Measurements from ENCODE around the gene INPP4B. TPM values are rescaled to one million over a fixed set of nuclear protein-coding genes. Genes with fewer than 3 reads are reported as not detected.

INPP4B gene
- total and polyA plus RNA-seq, 2 experiments from 2014 or later = 20.3 to 27.5 TPM

- Histone ChIP-seq H3K9ac (no peak overlapping the region), H3F3A (ENCODE audit: insufficient read depth) (no peaks in the 10 kb centered on the region), H3K9me2 (ENCODE audit: insufficient read depth) (no peaks in the 10 kb centered on the region), H3K4me2 (ENCODE audit: unreplicated experiment) (no peak overlapping the region), H3K9me3 (ENCODE audit: low read depth) (no peaks in the 10 kb centered on the region), H3K36me3 (ENCODE audit: low read depth) (no peaks in the 10 kb centered on the region), H3K4me3 (no peak overlapping the region), H3K27me3 (replicated peaks; ENCODE audit: insufficient read depth) (no peaks in the 10 kb centered on the region), H3K4me1 (ENCODE audit: insufficient read depth) (no peaks in the 10 kb centered on the region), H2AFZ (no peak overlapping the region), H4K20me1 (ENCODE audit: insufficient read depth) (no peaks in the 10 kb centered on the region), H3K79me2 (ENCODE audit: insufficient read depth) (no peaks in the 10 kb centered on the region), H3K27ac (no peak overlapping the region)
- 67 to 69% methylated on average over 5 of the region's 5 CpGs for WGBS, 2 experiments (ENCODE audit: low coverage in 1 of 2, low lambda C conversion rate in 2 of 2, missing lambda C conversion rate in 2 of 2)
- TF ChIP-seq EZH2 (IDR thresholded peaks at IDR 0.05; ENCODE audit: insufficient read depth, poor library complexity, severe bottlenecking) = no peak
- TF ChIP-seq EZH2phosphoT487 (IDR thresholded peaks at IDR 0.05; ENCODE audit: insufficient read depth, low read depth) = no peak
- no peak for DNase-seq
- in situ Hi-C loops (cut with MboI) = no loop called here
Observed at GRCh38 chr4:142882159-142882558, 36.1 kb upstream of the INPP4B start.

- Histone ChIP-seq H3K4me3 (no peak overlapping the region), H3K27ac (no peak overlapping the region), H3F3A (ENCODE audit: insufficient read depth) (no peaks in the 10 kb centered on the region), H4K20me1 (ENCODE audit: insufficient read depth) (no peaks in the 10 kb centered on the region), H3K4me2 (ENCODE audit: unreplicated experiment) (no peak overlapping the region), H3K79me2 (ENCODE audit: insufficient read depth) (no peaks in the 10 kb centered on the region), H2AFZ (no peak overlapping the region), H3K9me3 (ENCODE audit: low read depth) (no peaks in the 10 kb centered on the region), H3K4me1 (ENCODE audit: insufficient read depth) (no peaks in the 10 kb centered on the region), H3K9ac (no peak overlapping the region), H3K36me3 (ENCODE audit: low read depth) (no peaks in the 10 kb centered on the region), H3K27me3 (replicated peaks; ENCODE audit: insufficient read depth) (no peaks in the 10 kb centered on the region), H3K9me2 (ENCODE audit: insufficient read depth) (no peaks in the 10 kb centered on the region)
- TF ChIP-seq EZH2 (IDR thresholded peaks at IDR 0.05; ENCODE audit: insufficient read depth, poor library complexity, severe bottlenecking) (no peak), EZH2phosphoT487 (IDR thresholded peaks at IDR 0.05; ENCODE audit: insufficient read depth, low read depth) (no peak)
- WGBS, 2 experiments (ENCODE audit: low coverage in 1 of 2, low lambda C conversion rate in 2 of 2, missing lambda C conversion rate in 2 of 2) = 69 to 81% methylated on average over 2 of the region's 2 CpGs
- in situ Hi-C loops (cut with MboI) = no loop called here
- no peak for DNase-seq
Observed at GRCh38 chr4:142881331-142881730, 35.2 kb upstream of the INPP4B start.

- Histone ChIP-seq H4K20me1 (ENCODE audit: insufficient read depth) (no peaks in the 10 kb centered on the region), H3K27ac (no peak overlapping the region), H3K4me1 (ENCODE audit: insufficient read depth) (peaks cover 11% of the 10 kb centered on the region), H3K79me2 (ENCODE audit: insufficient read depth) (no peaks in the 10 kb centered on the region), H3K4me3 (no peak overlapping the region), H3K9me2 (ENCODE audit: insufficient read depth) (no peaks in the 10 kb centered on the region), H3K4me2 (ENCODE audit: unreplicated experiment) (no peak overlapping the region), H3K9me3 (ENCODE audit: low read depth) (no peaks in the 10 kb centered on the region), H3K27me3 (replicated peaks; ENCODE audit: insufficient read depth) (no peaks in the 10 kb centered on the region), H2AFZ (no peak overlapping the region), H3K36me3 (ENCODE audit: low read depth) (no peaks in the 10 kb centered on the region), H3K9ac (no peak overlapping the region), H3F3A (ENCODE audit: insufficient read depth) (no peaks in the 10 kb centered on the region)
- TF ChIP-seq EZH2 (IDR thresholded peaks at IDR 0.05; ENCODE audit: insufficient read depth, poor library complexity, severe bottlenecking) (no peak), EZH2phosphoT487 (IDR thresholded peaks at IDR 0.05; ENCODE audit: insufficient read depth, low read depth) (no peak)
- no peak for DNase-seq
- in situ Hi-C loops (cut with MboI) = no loop called here
- 64 to 67% methylated on average over 2 of the region's 2 CpGs for WGBS, 2 experiments (ENCODE audit: low coverage in 1 of 2, low lambda C conversion rate in 2 of 2, missing lambda C conversion rate in 2 of 2)
Observed at GRCh38 chr4:142875117-142875516, 29.0 kb upstream of the INPP4B start.

- no peaks in the 10 kb centered on the region for H3K9me3 ChIP-seq (ENCODE audit: low read depth)
- H3F3A ChIP-seq (ENCODE audit: insufficient read depth) = no peaks in the 10 kb centered on the region
- H2AFZ ChIP-seq = no peak overlapping the region
- no peak overlapping the region for H3K27ac ChIP-seq
- in situ Hi-C loops (cut with MboI) = no loop called here
- H4K20me1 ChIP-seq (ENCODE audit: insufficient read depth) = no peaks in the 10 kb centered on the region
- H3K4me3 ChIP-seq = no peak overlapping the region
- H3K9me2 ChIP-seq (ENCODE audit: insufficient read depth) = no peaks in the 10 kb centered on the region
- TF ChIP-seq EZH2 (IDR thresholded peaks at IDR 0.05; ENCODE audit: insufficient read depth, poor library complexity, severe bottlenecking) = no peak
- TF ChIP-seq EZH2phosphoT487 (IDR thresholded peaks at IDR 0.05; ENCODE audit: insufficient read depth, low read depth) = no peak
- no peaks in the 10 kb centered on the region for H3K79me2 ChIP-seq (ENCODE audit: insufficient read depth)
- H3K4me1 ChIP-seq (ENCODE audit: insufficient read depth) = peaks cover 11% of the 10 kb centered on the region
- H3K27me3 ChIP-seq (replicated peaks; ENCODE audit: insufficient read depth) = no peaks in the 10 kb centered on the region
- no peak overlapping the region for H3K4me2 ChIP-seq (ENCODE audit: unreplicated experiment)
- no peak overlapping the region for H3K9ac ChIP-seq
- DNase-seq = no peak
- no peaks in the 10 kb centered on the region for H3K36me3 ChIP-seq (ENCODE audit: low read depth)
- 82 to 88% methylated on average over 1 of the region's 1 CpG for whole genome bisulfite sequencing, 2 experiments (ENCODE audit: low coverage in 1 of 2, low lambda C conversion rate in 2 of 2, missing lambda C conversion rate in 2 of 2)
Observed at GRCh38 chr4:142874684-142875083, 28.6 kb upstream of the INPP4B start.

- no peak overlapping the region for H3K27ac ChIP-seq
- whole genome bisulfite sequencing, 2 experiments (ENCODE audit: low coverage in 1 of 2, low lambda C conversion rate in 2 of 2, missing lambda C conversion rate in 2 of 2) = 28 to 32% methylated on average over 5 of the region's 5 CpGs
Observed at GRCh38 chr4:142866685-142867084, 20.6 kb upstream of the INPP4B start.

More at GRCh38 chr4:142866685-142867084, 20.6 kb upstream of the INPP4B start:
- H4K20me1 ChIP-seq (ENCODE audit: insufficient read depth) = no peaks in the 10 kb centered on the region
- no peaks in the 10 kb centered on the region for H3K36me3 ChIP-seq (ENCODE audit: low read depth)
- no peaks in the 10 kb centered on the region for H3F3A ChIP-seq (ENCODE audit: insufficient read depth)
- H3K4me3 ChIP-seq = no peak overlapping the region
- no peak for TF ChIP-seq EZH2phosphoT487 (IDR thresholded peaks at IDR 0.05; ENCODE audit: insufficient read depth, low read depth)
- TF ChIP-seq EZH2 (IDR thresholded peaks at IDR 0.05; ENCODE audit: insufficient read depth, poor library complexity, severe bottlenecking) = no peak
- in situ Hi-C loops (cut with MboI) = no loop called here
- DNase-seq = no peak
- no peaks in the 10 kb centered on the region for H3K79me2 ChIP-seq (ENCODE audit: insufficient read depth)
- no peak overlapping the region for H3K4me2 ChIP-seq (ENCODE audit: unreplicated experiment)
- no peak overlapping the region for H2AFZ ChIP-seq
- no peak overlapping the region for H3K9ac ChIP-seq
- H3K9me3 ChIP-seq (ENCODE audit: low read depth) = no peaks in the 10 kb centered on the region
- H3K4me1 ChIP-seq (ENCODE audit: insufficient read depth) = no peaks in the 10 kb centered on the region
- no peaks in the 10 kb centered on the region for H3K9me2 ChIP-seq (ENCODE audit: insufficient read depth)
- H3K27me3 ChIP-seq (replicated peaks; ENCODE audit: insufficient read depth) = peaks cover 16% of the 10 kb centered on the region

All from GM23248 (cell line).